Endothelial cell of umbilical vein (primary cell): ENCODE data around the gene RIOK1. TPM values are rescaled to one million over a fixed set of nuclear protein-coding genes. Genes with fewer than 3 reads are reported as not detected.

Source experiments
- BruUV-seq: library from RNA; stranded (reverse); fragments of 400-500 nt; replicated peaks from 2 replicates; lab custom pipeline; 2021; lab: Mats Ljungman, UMichigan
- CTCF ChIA-PET: fragments of 300-600, 350-600 bp; sonication (Branson Sonifier 250); formaldehyde crosslinking; loops from one replicate; lab custom pipeline; 2021; ENCODE audit warnings: antibody characterized with exemption, inconsistent platforms; lab: Charles Lee
- POLR2A ChIA-PET: fragments of 300-600, 350-600 bp; sonication (Branson Sonifier 250); formaldehyde crosslinking; loops from one replicate; lab custom pipeline; 2021; ENCODE audit warnings: antibody characterized with exemption, inconsistent platforms; lab: Charles Lee
- DNase-seq: peaks from one replicate; pipeline ENCODE4 v3.0.0-alpha.2; 2011; ENCODE audit warnings: low read depth, low spot score
- FAIRE-seq: peaks from 2 replicates; lab custom pipeline; 2011; peaks lifted over from hg19 to GRCh38; lab: Jason Lieb, UNC
- H2AFZ ChIP-seq: 2 replicates; pipeline ENCODE4 v1.6.0; 2012; ENCODE audit warnings: low read depth, low read length, control low read depth, inconsistent platforms
- H3K27ac ChIP-seq: 2 replicates; pipeline ENCODE4 v1.5.1; 2011; ENCODE audit warnings: low read depth, mild to moderate bottlenecking, control low read depth, low read length, moderate library complexity; ENCODE audit not compliant: insufficient read depth
- H3K27me3 ChIP-seq, 2 experiments: 2 replicates each; pipeline versions ENCODE4 v1.6.0 to v1.6.1; 2011; ENCODE audit warnings: low read length in 2 of 2, mixed read lengths in 1 of 2; ENCODE audit not compliant: control insufficient read depth in 2 of 2, insufficient read depth in 2 of 2
- H3K36me3 ChIP-seq, 2 experiments: 2 replicates in 1 of 2; 3 replicates in 1 of 2; pipeline ENCODE4 v1.5.1; 2011; ENCODE audit warnings: low read length in 2 of 2, mild to moderate bottlenecking in 1 of 2, moderate library complexity in 1 of 2; ENCODE audit not compliant: control insufficient read depth in 2 of 2, insufficient read depth in 2 of 2; ENCODE audit errors: extremely low read depth in 1 of 2
- H3K4me1 ChIP-seq: 3 replicates; pipeline ENCODE4 v1.5.1; 2011; ENCODE audit warnings: mild to moderate bottlenecking, low read length; ENCODE audit not compliant: control insufficient read depth, insufficient read depth; ENCODE audit errors: extremely low read depth
- H3K4me2 ChIP-seq: 2 replicates; pipeline ENCODE4 v1.6.1; 2011; ENCODE audit warnings: low read length, control low read depth, mixed read lengths; ENCODE audit not compliant: insufficient read depth
- H3K4me3 ChIP-seq, 3 experiments: fragments of 200-600 bp in 1 of 3; sonication (generic), shearing (Covaris generic) in 1 of 3; replicated peaks in 1 of 3; 2 replicates each; pipeline ENCODE4 v1.5.1; 2011 to 2016; ENCODE audit warnings: control low read depth in 3 of 3, low read length in 3 of 3, mild to moderate bottlenecking in 2 of 3, inconsistent platforms in 1 of 3, low read depth in 1 of 3, moderate library complexity in 1 of 3; ENCODE audit not compliant: insufficient read depth in 1 of 3
- H3K79me2 ChIP-seq: 2 replicates; pipeline ENCODE4 v1.6.0; 2012; ENCODE audit warnings: low read length, inconsistent platforms; ENCODE audit not compliant: control insufficient read depth, insufficient read depth
- H3K9ac ChIP-seq: replicated peaks from 2 replicates; pipeline ENCODE3; 2011; ENCODE audit warnings: low read length, control low read depth; ENCODE audit not compliant: insufficient read depth; ENCODE audit errors: extremely low read depth
- H3K9me1 ChIP-seq: replicated peaks from 3 replicates; pipeline ENCODE4 v1.6.0; 2011; ENCODE audit warnings: mild to moderate bottlenecking, low read length; ENCODE audit not compliant: control insufficient read depth, insufficient read depth; ENCODE audit errors: extremely low read depth
- H3K9me3 ChIP-seq: replicated peaks from 2 replicates; pipeline ENCODE4 v1.5.1; 2012; ENCODE audit warnings: low read length, inconsistent platforms; ENCODE audit not compliant: control insufficient read depth, insufficient read depth
- H4K20me1 ChIP-seq: replicated peaks from 2 replicates; pipeline ENCODE3; 2011; ENCODE audit warnings: mild to moderate bottlenecking, low read length; ENCODE audit not compliant: control insufficient read depth, insufficient read depth; ENCODE audit errors: extremely low read depth
- EZH2 ChIP-seq: IDR thresholded peaks from 2 replicates; pipeline ENCODE4 v1.6.1; 2012; ENCODE audit warnings: borderline replicate concordance, low read depth, mild to moderate bottlenecking, moderate library complexity, low read length, inconsistent platforms; ENCODE audit not compliant: severe bottlenecking
- FOS ChIP-seq: IDR thresholded peaks from 2 replicates; pipeline ENCODE4 v1.6.1; 2011; ENCODE audit warnings: mild to moderate bottlenecking, low read length, moderate library complexity, borderline replicate concordance; ENCODE audit not compliant: insufficient read depth
- GATA2 ChIP-seq: IDR thresholded peaks from 2 replicates; pipeline ENCODE4 v1.7.0; 2011; ENCODE audit warnings: low read depth, mild to moderate bottlenecking, moderate library complexity, mixed read lengths, low read length; ENCODE audit not compliant: insufficient read length, insufficient read depth
- JUN ChIP-seq: IDR thresholded peaks from 2 replicates; pipeline ENCODE4 v1.6.1; 2011; ENCODE audit warnings: borderline replicate concordance, low read depth; ENCODE audit not compliant: insufficient read length, insufficient read depth
- MYC ChIP-seq: IDR thresholded peaks from one replicate; pipeline ENCODE4 v1.6.1; 2011; ENCODE audit warnings: mild to moderate bottlenecking, low read depth, low read length
- POLR2A ChIP-seq: IDR thresholded peaks from 2 replicates; pipeline ENCODE4 v1.6.1; 2012; ENCODE audit warnings: low read depth, mild to moderate bottlenecking, control low read depth, low read length
- POLR2AphosphoS5 ChIP-seq: IDR thresholded peaks from 2 replicates; pipeline ENCODE4 v1.6.1; 2012; ENCODE audit warnings: low read depth, mild to moderate bottlenecking, control low read depth, low read length, moderate library complexity; ENCODE audit not compliant: insufficient read depth
- dilution Hi-C: fragments of 300-500 bp; cut with MboI; formaldehyde crosslinking; loops from one replicate; pipeline ENCODE4 v1.15.0; 2019; ENCODE audit warnings: low sequenced_read_pairs; ENCODE audit not compliant: extremely low pct_ligation_motif_present
- intact Hi-C: fragments of 100-400 bp; cut with micrococcal nuclease; formaldehyde crosslinking; loops from one replicate; pipeline ENCODE4 v1.10.0; 2022
- polyA plus RNA-seq, 4 experiments: library from polyadenylated mRNA; depleted of rRNA in 3 of 4; stranded (reverse) in 3 of 4; unstranded in 1 of 4; fragments of >200 nt; gene quantifications; 2 replicates each; pipeline versions ENCODE4 v1.2.1 to v1.2.3, GENCODE V29; 2011 to 2012; ENCODE audit warnings: missing spikeins in 1 of 4
- total RNA-seq: library from RNA; stranded (reverse); gene quantifications from 2 replicates; pipeline ENCODE4 v1.2.3, GENCODE V29; 2021
- TF ChIP-seq, protein P1 (sequence below), 2 donors: IDR thresholded peaks; 1 replicate in 1 of 2; 2 replicates in 1 of 2; pipeline ENCODE4 v1.5.1; 2011; ENCODE audit warnings: low read length in 2 of 2, mild to moderate bottlenecking in 2 of 2, moderate library complexity in 2 of 2, control low read depth in 1 of 2, inconsistent platforms in 1 of 2, low read depth in 1 of 2; ENCODE audit not compliant: insufficient read depth in 1 of 2; ENCODE audit errors: extremely low read depth in 1 of 2
- TF ChIP-seq, protein P2 (sequence below): IDR thresholded peaks from 2 replicates; pipeline ENCODE4 v1.6.1; 2011; ENCODE audit not compliant: insufficient read depth, insufficient read length

Gene RIOK1
- total and polyA plus RNA-seq, 2 donors (not counting 3 experiments of a cell fraction or from before 2014, with no cell fraction given) = 9.2 to 21.4 TPM

DNA sequence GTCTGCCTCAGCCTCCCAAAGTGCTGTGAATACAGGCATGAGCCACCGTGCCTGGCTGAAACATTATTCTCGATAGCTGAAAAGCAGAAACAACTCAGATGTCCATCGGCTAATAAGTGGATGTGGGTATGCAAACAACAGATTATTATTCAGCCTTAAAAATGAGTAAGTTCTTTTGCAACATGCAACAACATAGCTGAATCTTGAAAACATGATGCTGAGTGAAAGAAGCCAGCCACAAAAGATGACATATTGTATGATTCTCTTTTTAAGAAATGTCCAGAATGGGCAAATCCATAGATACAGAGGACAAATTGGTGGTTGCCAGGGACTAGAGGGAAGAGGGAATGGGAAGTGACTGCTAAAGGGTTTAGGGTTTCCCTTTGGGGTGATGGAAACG is 61.7 kb downstream of the RIOK1 start:
- no peak for TF ChIP-seq MYC
- TF ChIP-seq POLR2A = no peak
- BruUV-seq = no TSS peak
- Histone ChIP-seq H3K27ac (no peak overlapping the region), H3K36me3 (no peaks in the 10 kb centered on the region), H2AFZ (no peak overlapping the region), H3K27me3 (no peaks in the 10 kb centered on the region), H3K79me2 (no peaks in the 10 kb centered on the region), H3K4me3 (no peak overlapping the region), H3K4me2 (no peak overlapping the region), H3K4me1 (no peaks in the 10 kb centered on the region), H3K9ac (no peak overlapping the region), H4K20me1 (no peaks in the 10 kb centered on the region), H3K9me3 (no peaks in the 10 kb centered on the region), H3K9me1 (no peaks in the 10 kb centered on the region)
- FAIRE-seq (no peak), DNase-seq (no peak)
- intact Hi-C loops = no loop called here
- ChIA-PET CTCF (no interaction called here), POLR2A (no interaction called here)
- dilution Hi-C loops = no loop called here

DNA sequence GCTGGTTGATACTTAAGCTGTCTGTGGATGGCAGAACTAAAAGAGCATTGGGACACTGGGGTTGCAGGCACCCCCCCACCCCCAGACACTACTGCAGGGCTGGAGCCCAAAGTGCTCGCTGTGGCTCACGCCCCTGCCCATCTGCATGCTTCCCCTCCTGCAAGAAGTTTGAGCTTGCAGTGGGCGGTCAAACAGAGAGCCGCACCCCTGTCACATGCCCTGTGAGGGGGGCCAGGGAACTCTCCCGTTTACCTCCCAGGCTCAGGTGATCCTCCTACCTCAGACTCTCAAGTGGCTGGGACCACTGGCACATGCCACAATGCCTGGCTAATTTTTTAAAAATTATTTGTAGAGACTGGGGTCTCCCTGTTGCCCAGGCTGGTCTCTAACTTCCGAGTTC is 63.3 kb downstream of the RIOK1 start:
- no peaks in the 10 kb centered on the region for H3K9me1 ChIP-seq
- intact Hi-C loops = no loop called here
- FAIRE-seq = no peak
- TF ChIP-seq FOS (no peak), POLR2A (no peak), JUN (no peak), GATA2 (no peak), MYC (no peak), EZH2 (no peak), POLR2AphosphoS5 (no peak)
- TF ChIP-seq, protein P1, sequence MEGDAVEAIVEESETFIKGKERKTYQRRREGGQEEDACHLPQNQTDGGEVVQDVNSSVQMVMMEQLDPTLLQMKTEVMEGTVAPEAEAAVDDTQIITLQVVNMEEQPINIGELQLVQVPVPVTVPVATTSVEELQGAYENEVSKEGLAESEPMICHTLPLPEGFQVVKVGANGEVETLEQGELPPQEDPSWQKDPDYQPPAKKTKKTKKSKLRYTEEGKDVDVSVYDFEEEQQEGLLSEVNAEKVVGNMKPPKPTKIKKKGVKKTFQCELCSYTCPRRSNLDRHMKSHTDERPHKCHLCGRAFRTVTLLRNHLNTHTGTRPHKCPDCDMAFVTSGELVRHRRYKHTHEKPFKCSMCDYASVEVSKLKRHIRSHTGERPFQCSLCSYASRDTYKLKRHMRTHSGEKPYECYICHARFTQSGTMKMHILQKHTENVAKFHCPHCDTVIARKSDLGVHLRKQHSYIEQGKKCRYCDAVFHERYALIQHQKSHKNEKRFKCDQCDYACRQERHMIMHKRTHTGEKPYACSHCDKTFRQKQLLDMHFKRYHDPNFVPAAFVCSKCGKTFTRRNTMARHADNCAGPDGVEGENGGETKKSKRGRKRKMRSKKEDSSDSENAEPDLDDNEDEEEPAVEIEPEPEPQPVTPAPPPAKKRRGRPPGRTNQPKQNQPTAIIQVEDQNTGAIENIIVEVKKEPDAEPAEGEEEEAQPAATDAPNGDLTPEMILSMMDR (IDR thresholded peaks at IDR 0.05; ENCODE audit: extremely low read depth in 1 of 2, insufficient read depth in 1 of 2, low read depth in 1 of 2, low read length in 2 of 2) = no peak
- TF ChIP-seq, protein P2, sequence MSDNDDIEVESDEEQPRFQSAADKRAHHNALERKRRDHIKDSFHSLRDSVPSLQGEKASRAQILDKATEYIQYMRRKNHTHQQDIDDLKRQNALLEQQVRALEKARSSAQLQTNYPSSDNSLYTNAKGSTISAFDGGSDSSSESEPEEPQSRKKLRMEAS = no peak
- no peaks in the 10 kb centered on the region for H3K36me3 ChIP-seq
- BruUV-seq = no TSS peak
- dilution Hi-C loops = no loop called here
- no peaks in the 10 kb centered on the region for H3K27me3 ChIP-seq
- H4K20me1 ChIP-seq = no peaks in the 10 kb centered on the region
- H2AFZ ChIP-seq = no peak overlapping the region
- ChIA-PET POLR2A (no interaction called here), CTCF (no interaction called here)
- H3K9me3 ChIP-seq = no peaks in the 10 kb centered on the region
- H3K27ac ChIP-seq = no peak overlapping the region
- H3K4me1 ChIP-seq = no peaks in the 10 kb centered on the region
- no peak overlapping the region for H3K9ac ChIP-seq
- H3K79me2 ChIP-seq = no peaks in the 10 kb centered on the region
- H3K4me2 ChIP-seq = no peak overlapping the region
- H3K4me3 ChIP-seq = no peak overlapping the region
- no peak for DNase-seq
